ENCODE results near the gene SLC37A2.

The SLC37A2 gene

GRCh38 chr11:125102025-125102424 lies 38.9 kb downstream of the SLC37A2 start:
- H3K9me3 ChIP-seq (ENCODE audit: control insufficient read depth, insufficient read depth, low read length) = no peaks in the 10 kb centered on the region
- no peak overlapping the region for H3K27ac ChIP-seq (ENCODE audit: low read depth, low read length)
- no peak for TF ChIP-seq EZH2phosphoT487 (IDR thresholded peaks at IDR 0.05; ENCODE audit: borderline replicate concordance, low read length)
- TF ChIP-seq, protein P1, sequence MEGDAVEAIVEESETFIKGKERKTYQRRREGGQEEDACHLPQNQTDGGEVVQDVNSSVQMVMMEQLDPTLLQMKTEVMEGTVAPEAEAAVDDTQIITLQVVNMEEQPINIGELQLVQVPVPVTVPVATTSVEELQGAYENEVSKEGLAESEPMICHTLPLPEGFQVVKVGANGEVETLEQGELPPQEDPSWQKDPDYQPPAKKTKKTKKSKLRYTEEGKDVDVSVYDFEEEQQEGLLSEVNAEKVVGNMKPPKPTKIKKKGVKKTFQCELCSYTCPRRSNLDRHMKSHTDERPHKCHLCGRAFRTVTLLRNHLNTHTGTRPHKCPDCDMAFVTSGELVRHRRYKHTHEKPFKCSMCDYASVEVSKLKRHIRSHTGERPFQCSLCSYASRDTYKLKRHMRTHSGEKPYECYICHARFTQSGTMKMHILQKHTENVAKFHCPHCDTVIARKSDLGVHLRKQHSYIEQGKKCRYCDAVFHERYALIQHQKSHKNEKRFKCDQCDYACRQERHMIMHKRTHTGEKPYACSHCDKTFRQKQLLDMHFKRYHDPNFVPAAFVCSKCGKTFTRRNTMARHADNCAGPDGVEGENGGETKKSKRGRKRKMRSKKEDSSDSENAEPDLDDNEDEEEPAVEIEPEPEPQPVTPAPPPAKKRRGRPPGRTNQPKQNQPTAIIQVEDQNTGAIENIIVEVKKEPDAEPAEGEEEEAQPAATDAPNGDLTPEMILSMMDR (IDR thresholded peaks at IDR 0.05; ENCODE audit: low read depth, low read length, poor library complexity, severe bottlenecking) = no peak
- H3K4me2 ChIP-seq (ENCODE audit: low read length) = no peak overlapping the region
- H3K27me3 ChIP-seq (ENCODE audit: control insufficient read depth, low read length) = no peaks in the 10 kb centered on the region
- H3K36me3 ChIP-seq (ENCODE audit: control insufficient read depth, low read length) = peaks cover 11% of the 10 kb centered on the region
- no peaks in the 10 kb centered on the region for H3K9me2 ChIP-seq (replicated peaks; ENCODE audit: control insufficient read depth, low read length)
- no peaks in the 10 kb centered on the region for H3F3A ChIP-seq (ENCODE audit: control insufficient read depth, insufficient read depth)
- no peaks in the 10 kb centered on the region for H4K20me1 ChIP-seq (ENCODE audit: control insufficient read depth, insufficient read depth, low read depth, low read length)
- H3K4me1 ChIP-seq (ENCODE audit: control insufficient read depth, low read length) = peaks cover 4% of the 10 kb centered on the region; the same call in 1 of the 2 replicates
- no peak overlapping the region for H3K4me3 ChIP-seq (ENCODE audit: low read length)
- H3K79me2 ChIP-seq (ENCODE audit: control insufficient read depth, low read length) = no peaks in the 10 kb centered on the region

- H3K27ac ChIP-seq (ENCODE audit: low read depth, low read length) = no peak overlapping the region
- H3K4me1 ChIP-seq (ENCODE audit: control insufficient read depth, low read length) = peaks cover 4% of the 10 kb centered on the region; the same call in 1 of the 2 replicates
- no peak overlapping the region for H3K4me2 ChIP-seq (ENCODE audit: low read length)
- H3F3A ChIP-seq (ENCODE audit: control insufficient read depth, insufficient read depth) = no peaks in the 10 kb centered on the region
- no peaks in the 10 kb centered on the region for H3K9me3 ChIP-seq (ENCODE audit: control insufficient read depth, insufficient read depth, low read length)
- peaks cover 11% of the 10 kb centered on the region for H3K36me3 ChIP-seq (ENCODE audit: control insufficient read depth, low read length)
- no peaks in the 10 kb centered on the region for H3K79me2 ChIP-seq (ENCODE audit: control insufficient read depth, low read length)
- H3K4me3 ChIP-seq (ENCODE audit: low read length) = no peak overlapping the region
- H3K27me3 ChIP-seq (ENCODE audit: control insufficient read depth, low read length) = no peaks in the 10 kb centered on the region
- no peaks in the 10 kb centered on the region for H3K9me2 ChIP-seq (replicated peaks; ENCODE audit: control insufficient read depth, low read length)
- TF ChIP-seq, protein P1 (IDR thresholded peaks at IDR 0.05; ENCODE audit: low read depth, low read length, poor library complexity, severe bottlenecking) = no peak
- no peak for TF ChIP-seq EZH2phosphoT487 (IDR thresholded peaks at IDR 0.05; ENCODE audit: borderline replicate concordance, low read length)
- no peaks in the 10 kb centered on the region for H4K20me1 ChIP-seq (ENCODE audit: control insufficient read depth, insufficient read depth, low read depth, low read length)
Measured at GRCh38 chr11:125102510-125102909, 39.4 kb downstream of the SLC37A2 start.

DNA sequence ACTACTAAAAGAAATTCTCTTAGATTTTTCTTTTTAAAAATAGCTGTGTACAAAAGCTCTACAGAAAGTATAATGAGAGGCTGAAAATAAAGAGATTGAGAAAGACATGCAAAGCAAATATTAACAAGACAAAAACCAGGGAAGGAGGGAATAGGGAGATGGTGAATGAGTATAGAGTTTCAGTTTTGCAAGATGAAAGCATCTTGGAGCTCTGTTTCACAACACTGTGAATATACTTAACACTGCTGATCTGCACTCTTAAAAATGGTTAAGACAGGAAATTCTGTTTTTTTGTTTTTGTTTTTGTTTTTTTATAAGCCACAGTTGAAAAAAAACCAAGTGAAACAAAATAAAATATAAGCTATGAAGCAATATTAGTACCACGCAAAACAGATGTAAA lies 42.8 kb downstream of the SLC37A2 start:
- no peak overlapping the region for H3K4me3 ChIP-seq (ENCODE audit: low read length)
- no peaks in the 10 kb centered on the region for H3K9me2 ChIP-seq (replicated peaks; ENCODE audit: control insufficient read depth, low read length)
- H3K27ac ChIP-seq (ENCODE audit: low read depth, low read length) = no peak overlapping the region
- no peak for TF ChIP-seq EZH2phosphoT487 (IDR thresholded peaks at IDR 0.05; ENCODE audit: borderline replicate concordance, low read length)
- TF ChIP-seq, protein P1 (IDR thresholded peaks at IDR 0.05; ENCODE audit: low read depth, low read length, poor library complexity, severe bottlenecking) = no peak
- peaks cover 7% of the 10 kb centered on the region for H3K36me3 ChIP-seq (ENCODE audit: control insufficient read depth, low read length)
- H3K79me2 ChIP-seq (ENCODE audit: control insufficient read depth, low read length) = peaks cover 12% of the 10 kb centered on the region
- no peak overlapping the region for H3K4me2 ChIP-seq (ENCODE audit: low read length)
- H3K27me3 ChIP-seq (ENCODE audit: control insufficient read depth, low read length) = no peaks in the 10 kb centered on the region
- no peaks in the 10 kb centered on the region for H3K9me3 ChIP-seq (ENCODE audit: control insufficient read depth, insufficient read depth, low read length)
- H3K4me1 ChIP-seq (ENCODE audit: control insufficient read depth, low read length) = peaks cover 11% of the 10 kb centered on the region
- no peaks in the 10 kb centered on the region for H4K20me1 ChIP-seq (ENCODE audit: control insufficient read depth, insufficient read depth, low read depth, low read length)
- H3F3A ChIP-seq (ENCODE audit: control insufficient read depth, insufficient read depth) = no peaks in the 10 kb centered on the region
